ENCODE results near the gene TEX50. TPM values are rescaled to one million over a fixed set of nuclear protein-coding genes. Genes with fewer than 3 reads are reported as not detected.

The TEX50 gene
- total RNA-seq, 4 donors from 2014 or later: not detected

Other genes with a start within 250 kb of the TEX50 start
- 100 to 1,000 TPM; 161 to 301 (median 233) TPM for gene PRDX6, start 158.0 kb upstream of the TEX50 start, total RNA-seq
- gene SLC9C2, start 32.3 kb upstream of the TEX50 start, total RNA-seq: not detected
- gene ANKRD45, start 34.5 kb downstream of the TEX50 start, total RNA-seq: 1 to 10 TPM in 2 of 4 donors, under 1 TPM in 2; 0.27 to 2.3 (median 0.94) TPM
- 10 to 100 TPM; 23.2 to 36.4 (median 28.1) TPM for gene KLHL20, start 79.6 kb downstream of the TEX50 start, total RNA-seq
- gene DARS2, start 189.3 kb downstream of the TEX50 start, total RNA-seq: 10 to 100 TPM; 14.9 to 26.9 (median 20.7) TPM
- gene CENPL, start 189.5 kb downstream of the TEX50 start, total RNA-seq: 1 to 10 TPM; 4.4 to 8.1 (median 5.3) TPM
- gene GAS5, start 232.7 kb downstream of the TEX50 start, total RNA-seq: 100 to 1,000 TPM; 162 to 625 (median 223) TPM
- gene ZBTB37, start 233.0 kb downstream of the TEX50 start, total RNA-seq: 10 to 100 TPM; 14.6 to 24.4 (median 17.3) TPM

All from thyroid gland (tissue), 4 donors.